ENCODE data around the gene ZFYVE28. TPM values are rescaled to one million over a fixed set of nuclear protein-coding genes. Genes with fewer than 3 reads are reported as not detected.

The ZFYVE28 gene
- total and polyA plus RNA-seq, 8 donors: 2.2 to 12.4 (median 3.9) TPM

- Histone ChIP-seq H3K27ac (no peak overlapping the region), H3K9me3 (peaks cover 0 to 5% of the 10 kb centered on the region in 2 donors), H3K27me3 (no peaks in the 10 kb centered on the region), H3K36me3 (peaks cover 0 to 12% of the 10 kb centered on the region in 2 donors), H3K4me1 (no peaks in the 10 kb centered on the region), H3K4me3 (no peak overlapping the region)
- intact Hi-C loops (cut with DNase I): no loop called here
- no peak for ATAC-seq
- TF ChIP-seq, protein P1, sequence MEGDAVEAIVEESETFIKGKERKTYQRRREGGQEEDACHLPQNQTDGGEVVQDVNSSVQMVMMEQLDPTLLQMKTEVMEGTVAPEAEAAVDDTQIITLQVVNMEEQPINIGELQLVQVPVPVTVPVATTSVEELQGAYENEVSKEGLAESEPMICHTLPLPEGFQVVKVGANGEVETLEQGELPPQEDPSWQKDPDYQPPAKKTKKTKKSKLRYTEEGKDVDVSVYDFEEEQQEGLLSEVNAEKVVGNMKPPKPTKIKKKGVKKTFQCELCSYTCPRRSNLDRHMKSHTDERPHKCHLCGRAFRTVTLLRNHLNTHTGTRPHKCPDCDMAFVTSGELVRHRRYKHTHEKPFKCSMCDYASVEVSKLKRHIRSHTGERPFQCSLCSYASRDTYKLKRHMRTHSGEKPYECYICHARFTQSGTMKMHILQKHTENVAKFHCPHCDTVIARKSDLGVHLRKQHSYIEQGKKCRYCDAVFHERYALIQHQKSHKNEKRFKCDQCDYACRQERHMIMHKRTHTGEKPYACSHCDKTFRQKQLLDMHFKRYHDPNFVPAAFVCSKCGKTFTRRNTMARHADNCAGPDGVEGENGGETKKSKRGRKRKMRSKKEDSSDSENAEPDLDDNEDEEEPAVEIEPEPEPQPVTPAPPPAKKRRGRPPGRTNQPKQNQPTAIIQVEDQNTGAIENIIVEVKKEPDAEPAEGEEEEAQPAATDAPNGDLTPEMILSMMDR (IDR thresholded peaks at IDR 0.05): no peak
- DNase-seq: no peak
Observed at GRCh38 chr4:2303686-2304320, 114.6 kb downstream of the ZFYVE28 start.

GRCh38 chr4:2303121-2303685, 115.2 kb downstream of the ZFYVE28 start:
- Histone ChIP-seq H3K9me3 (peaks cover 0 to 5% of the 10 kb centered on the region in 2 donors), H3K27me3 (no peaks in the 10 kb centered on the region), H3K4me1 (no peaks in the 10 kb centered on the region), H3K4me3 (no peak overlapping the region), H3K36me3 (peaks cover 0 to 12% of the 10 kb centered on the region in 2 donors), H3K27ac (no peak overlapping the region)
- DNase-seq (no peak), ATAC-seq (no peak)
- intact Hi-C loops (cut with DNase I): no loop called here
- TF ChIP-seq, protein P1 (IDR thresholded peaks at IDR 0.05): no peak

GRCh38 chr4:2302387-2303119, 115.9 kb downstream of the ZFYVE28 start:
- TF ChIP-seq, protein P1 (IDR thresholded peaks at IDR 0.05): no peak
- Histone ChIP-seq H3K27me3 (no peaks in the 10 kb centered on the region), H3K9me3 (peaks cover 0 to 5% of the 10 kb centered on the region in 2 donors), H3K4me3 (no peak overlapping the region), H3K36me3 (peaks cover 0 to 12% of the 10 kb centered on the region in 2 donors), H3K27ac (no peak overlapping the region), H3K4me1 (no peaks in the 10 kb centered on the region)
- DNase-seq: no peak
- ATAC-seq: no peak
- intact Hi-C loops (cut with DNase I): no loop called here

- no peaks in the 10 kb centered on the region for H3K4me1 ChIP-seq
- peaks cover 0 to 1% of the 10 kb centered on the region in 2 donors for H3K9me3 ChIP-seq
- no peak overlapping the region for H3K4me3 ChIP-seq
- DNase-seq: peak in 1 of 4 donors; percentile 26
- ATAC-seq: no peak
- H3K27me3 ChIP-seq: no peaks in the 10 kb centered on the region
- TF ChIP-seq, protein P1 (IDR thresholded peaks at IDR 0.05): no peak
- H3K27ac ChIP-seq: no peak overlapping the region
- intact Hi-C loops (cut with DNase I): no loop called here
- peaks cover 0 to 12% of the 10 kb centered on the region in 2 donors for H3K36me3 ChIP-seq
Observed at GRCh38 chr4:2301806-2302205, 116.6 kb downstream of the ZFYVE28 start.

- H3K4me1 ChIP-seq: no peaks in the 10 kb centered on the region
- TF ChIP-seq, protein P1 (IDR thresholded peaks at IDR 0.05): no peak
- no peak for ATAC-seq
Observed at GRCh38 chr4:2301225-2301642, 117.2 kb downstream of the ZFYVE28 start.

More at GRCh38 chr4:2301225-2301642, 117.2 kb downstream of the ZFYVE28 start:
- no peak for DNase-seq
- Histone ChIP-seq H3K9me3 (no peaks in the 10 kb centered on the region), H3K4me3 (no peak overlapping the region), H3K27ac (no peak overlapping the region), H3K36me3 (peaks cover 0 to 12% of the 10 kb centered on the region in 2 donors), H3K27me3 (no peaks in the 10 kb centered on the region)
- intact Hi-C loops (cut with DNase I): no loop called here
